DND-41 (cell line): ENCODE data around the gene GPATCH4.

ENCODE experiments used
- ATAC-seq: fragments of 200-7000 bp; cut with Tn5 transposase; 3 replicates; pipeline ENCODE4 v1.9.1; 2021; ENCODE audit warnings: low read depth; ENCODE audit not compliant: insufficient read depth
- DNase-seq: peaks from one replicate; pipeline ENCODE4 v3.0.0-alpha.2; 2020
- H2AFZ ChIP-seq: 2 replicates; pipeline ENCODE4 v1.6.0; 2012; ENCODE audit warnings: low read depth, low read length
- H3K27ac ChIP-seq: 2 replicates; pipeline ENCODE4 v1.5.1; 2012; ENCODE audit warnings: low read length, inconsistent platforms
- H3K27me3 ChIP-seq: fragments of 200-600 bp; sonication (generic); 2 replicates; pipeline ENCODE4 v1.6.0; 2012; ENCODE audit warnings: low read length, mild to moderate bottlenecking, inconsistent platforms; ENCODE audit not compliant: insufficient read depth, poor library complexity
- H3K36me3 ChIP-seq: 2 replicates; pipeline ENCODE4 v1.5.1; 2012; ENCODE audit warnings: low read length, inconsistent platforms; ENCODE audit not compliant: insufficient read depth
- H3K4me1 ChIP-seq: 2 replicates; pipeline ENCODE4 v1.5.1; 2012; ENCODE audit warnings: mild to moderate bottlenecking, low read length; ENCODE audit not compliant: insufficient read depth
- H3K4me2 ChIP-seq: 2 replicates; pipeline ENCODE4 v1.6.0; 2012; ENCODE audit warnings: mild to moderate bottlenecking, moderate library complexity, low read length, inconsistent platforms; ENCODE audit not compliant: insufficient read depth
- H3K4me3 ChIP-seq, 2 experiments: fragments of 200-600 bp in 1 of 2; shearing (Covaris generic) in 1 of 2; 2 replicates each; pipeline ENCODE4 v1.5.1; 2012 to 2016; ENCODE audit warnings: inconsistent platforms in 2 of 2, low read length in 2 of 2, mild to moderate bottlenecking in 2 of 2, low read depth in 1 of 2, moderate library complexity in 1 of 2
- H3K79me2 ChIP-seq: 2 replicates; pipeline ENCODE4 v1.6.0; 2012; ENCODE audit warnings: low read length, inconsistent platforms; ENCODE audit not compliant: insufficient read depth
- H3K9ac ChIP-seq: 2 replicates; pipeline ENCODE4 v1.6.0; 2012; ENCODE audit warnings: low read depth, mild to moderate bottlenecking, inconsistent platforms, low read length, moderate library complexity
- H3K9me3 ChIP-seq: 2 replicates; pipeline ENCODE4 v1.5.1; 2012; ENCODE audit warnings: low read length, moderate library complexity, mild to moderate bottlenecking, inconsistent platforms; ENCODE audit not compliant: insufficient read depth, severe bottlenecking
- H4K20me1 ChIP-seq: 2 replicates; pipeline ENCODE4 v1.6.0; 2012; ENCODE audit warnings: low read length; ENCODE audit not compliant: insufficient read depth
- EZH2 ChIP-seq: IDR thresholded peaks from 3 replicates; pipeline ENCODE4 v1.6.1; 2012; ENCODE audit warnings: borderline replicate concordance, low read depth, mild to moderate bottlenecking, moderate library complexity, low read length, inconsistent platforms; ENCODE audit not compliant: severe bottlenecking
- TF ChIP-seq, protein P1 (sequence below): IDR thresholded peaks from 2 replicates; pipeline ENCODE4 v1.5.1; 2012; ENCODE audit warnings: borderline replicate concordance, low read length, moderate library complexity, mild to moderate bottlenecking; ENCODE audit not compliant: poor library complexity, severe bottlenecking; ENCODE audit errors: extremely low read depth

The GPATCH4 gene

DNA sequence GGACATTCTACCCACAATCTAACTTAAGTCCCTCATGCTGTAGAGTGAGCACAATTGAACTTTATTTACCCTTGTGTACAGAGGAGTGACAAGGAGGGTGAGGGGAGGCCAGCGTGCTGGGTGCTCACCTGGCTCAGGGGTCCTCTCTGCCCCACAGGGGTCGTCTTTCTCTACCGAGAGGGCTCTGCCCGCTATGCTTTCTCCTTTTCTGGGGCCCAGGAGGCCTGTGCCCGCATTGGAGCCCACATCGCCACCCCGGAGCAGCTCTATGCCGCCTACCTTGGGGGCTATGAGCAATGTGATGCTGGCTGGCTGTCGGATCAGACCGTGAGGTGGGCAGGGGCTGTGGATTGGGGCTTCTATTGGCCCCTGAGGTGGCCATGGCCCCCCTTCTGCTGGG is 46.1 kb upstream of the GPATCH4 start:
- Histone ChIP-seq H3K4me1 (peaks cover 12% of the 10 kb centered on the region), H3K36me3 (no peaks in the 10 kb centered on the region), H3K9me3 (no peaks in the 10 kb centered on the region), H3K4me2 (no peak overlapping the region), H2AFZ (no peak overlapping the region), H3K9ac (no peak overlapping the region), H3K27me3 (no peaks in the 10 kb centered on the region), H3K4me3 (no peak overlapping the region), H3K79me2 (no peaks in the 10 kb centered on the region), H4K20me1 (peaks cover 9% of the 10 kb centered on the region), H3K27ac (no peak overlapping the region)
- no peak for TF ChIP-seq EZH2
- TF ChIP-seq, protein P1, sequence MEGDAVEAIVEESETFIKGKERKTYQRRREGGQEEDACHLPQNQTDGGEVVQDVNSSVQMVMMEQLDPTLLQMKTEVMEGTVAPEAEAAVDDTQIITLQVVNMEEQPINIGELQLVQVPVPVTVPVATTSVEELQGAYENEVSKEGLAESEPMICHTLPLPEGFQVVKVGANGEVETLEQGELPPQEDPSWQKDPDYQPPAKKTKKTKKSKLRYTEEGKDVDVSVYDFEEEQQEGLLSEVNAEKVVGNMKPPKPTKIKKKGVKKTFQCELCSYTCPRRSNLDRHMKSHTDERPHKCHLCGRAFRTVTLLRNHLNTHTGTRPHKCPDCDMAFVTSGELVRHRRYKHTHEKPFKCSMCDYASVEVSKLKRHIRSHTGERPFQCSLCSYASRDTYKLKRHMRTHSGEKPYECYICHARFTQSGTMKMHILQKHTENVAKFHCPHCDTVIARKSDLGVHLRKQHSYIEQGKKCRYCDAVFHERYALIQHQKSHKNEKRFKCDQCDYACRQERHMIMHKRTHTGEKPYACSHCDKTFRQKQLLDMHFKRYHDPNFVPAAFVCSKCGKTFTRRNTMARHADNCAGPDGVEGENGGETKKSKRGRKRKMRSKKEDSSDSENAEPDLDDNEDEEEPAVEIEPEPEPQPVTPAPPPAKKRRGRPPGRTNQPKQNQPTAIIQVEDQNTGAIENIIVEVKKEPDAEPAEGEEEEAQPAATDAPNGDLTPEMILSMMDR = no peak
- no peak for ATAC-seq
- no peak for DNase-seq

DNA sequence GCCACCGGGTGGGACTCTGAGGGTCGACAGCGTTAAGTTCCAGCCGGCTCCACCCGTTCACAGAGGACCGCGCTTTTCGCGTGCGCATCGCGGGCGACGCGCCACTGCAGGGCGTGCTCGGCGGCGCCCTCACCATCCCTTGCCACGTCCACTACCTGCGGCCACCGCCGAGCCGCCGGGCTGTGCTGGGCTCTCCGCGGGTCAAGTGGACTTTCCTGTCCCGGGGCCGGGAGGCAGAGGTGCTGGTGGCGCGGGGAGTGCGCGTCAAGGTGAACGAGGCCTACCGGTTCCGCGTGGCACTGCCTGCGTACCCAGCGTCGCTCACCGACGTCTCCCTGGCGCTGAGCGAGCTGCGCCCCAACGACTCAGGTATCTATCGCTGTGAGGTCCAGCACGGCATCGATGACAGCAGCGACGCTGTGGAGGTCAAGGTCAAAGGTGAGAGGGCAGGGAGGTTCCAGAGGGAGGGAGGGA is 45.5 kb upstream of the GPATCH4 start:
- no peak overlapping the region for H3K9ac ChIP-seq
- no peak overlapping the region for H3K4me2 ChIP-seq
- no peak overlapping the region for H2AFZ ChIP-seq
- H3K36me3 ChIP-seq = no peaks in the 10 kb centered on the region
- peaks cover 12% of the 10 kb centered on the region for H3K4me1 ChIP-seq
- no peaks in the 10 kb centered on the region for H3K79me2 ChIP-seq
- H3K27me3 ChIP-seq = no peaks in the 10 kb centered on the region
- H4K20me1 ChIP-seq = peaks cover 6% of the 10 kb centered on the region
- DNase-seq (no peak), ATAC-seq (no peak)
- H3K9me3 ChIP-seq = no peaks in the 10 kb centered on the region
- no peak overlapping the region for H3K27ac ChIP-seq
- H3K4me3 ChIP-seq = no peak overlapping the region
- TF ChIP-seq, protein P1 = no peak
- no peak for TF ChIP-seq EZH2

DNA sequence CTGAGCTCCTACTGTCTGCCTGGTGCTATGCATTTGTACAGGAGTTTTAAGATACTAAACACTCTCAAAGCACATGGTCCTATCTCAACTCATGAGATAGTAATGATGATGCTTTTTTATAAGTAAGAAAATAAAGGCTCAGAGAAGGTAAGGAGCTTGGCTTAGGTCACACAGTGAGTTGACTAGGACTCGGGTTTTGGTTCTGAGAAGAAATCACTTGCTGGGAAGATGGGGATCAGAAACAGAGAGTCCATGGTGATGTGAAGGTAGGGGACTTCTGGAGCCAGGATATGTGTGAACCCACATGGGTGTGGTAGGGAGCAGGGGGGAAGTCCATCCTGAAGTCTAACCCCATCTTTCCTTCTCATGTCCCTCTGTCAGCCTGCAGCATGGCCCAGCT is 44.4 kb upstream of the GPATCH4 start:
- H3K4me3 ChIP-seq = no peak overlapping the region
- H2AFZ ChIP-seq = no peak overlapping the region
- no peak overlapping the region for H3K27ac ChIP-seq
- H3K4me2 ChIP-seq = no peak overlapping the region
- no peaks in the 10 kb centered on the region for H3K27me3 ChIP-seq
- H4K20me1 ChIP-seq = no peaks in the 10 kb centered on the region; the same call in none of the 2 replicates
- H3K36me3 ChIP-seq = no peaks in the 10 kb centered on the region
- no peaks in the 10 kb centered on the region for H3K9me3 ChIP-seq
- H3K79me2 ChIP-seq = no peaks in the 10 kb centered on the region
- TF ChIP-seq, protein P1 = no peak
- TF ChIP-seq EZH2 = no peak
- H3K9ac ChIP-seq = no peak overlapping the region
- peaks cover 12% of the 10 kb centered on the region for H3K4me1 ChIP-seq
- DNase-seq = no peak
- ATAC-seq = no peak

DNA sequence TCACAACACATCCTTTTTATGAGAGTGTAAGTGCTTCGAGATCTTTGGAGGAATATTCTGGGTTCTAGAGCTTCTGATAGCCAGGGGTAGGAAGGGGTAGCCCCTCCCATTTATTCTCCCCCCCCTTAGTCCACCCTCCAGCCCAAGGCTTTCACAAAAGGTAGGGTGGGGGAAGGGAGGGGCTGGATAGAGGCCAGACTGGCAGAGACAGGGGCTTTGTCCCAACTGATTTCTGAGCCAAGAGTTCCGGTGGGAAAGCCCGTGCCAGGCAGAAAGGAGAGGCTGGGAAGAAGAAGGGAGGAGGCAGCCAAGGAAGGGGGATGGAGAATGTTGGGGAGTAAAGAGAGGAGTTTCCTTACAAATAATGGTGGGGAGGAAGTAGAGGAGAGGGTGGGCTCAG is 43.8 kb upstream of the GPATCH4 start:
- no peak overlapping the region for H3K4me2 ChIP-seq
- no peak for TF ChIP-seq EZH2
- TF ChIP-seq, protein P1 = no peak
- no peaks in the 10 kb centered on the region for H3K27me3 ChIP-seq
- no peaks in the 10 kb centered on the region for H3K9me3 ChIP-seq
- H3K4me3 ChIP-seq = no peak overlapping the region
- DNase-seq (no peak), ATAC-seq (no peak)
- H3K79me2 ChIP-seq = no peaks in the 10 kb centered on the region
- H2AFZ ChIP-seq = no peak overlapping the region
- H4K20me1 ChIP-seq = no peaks in the 10 kb centered on the region; the same call in none of the 2 replicates
- H3K4me1 ChIP-seq = peaks cover 12% of the 10 kb centered on the region
- H3K9ac ChIP-seq = no peak overlapping the region
- H3K36me3 ChIP-seq = no peaks in the 10 kb centered on the region
- no peak overlapping the region for H3K27ac ChIP-seq
